ENCODE results near the gene CEP55.
A peak's percentile ranks its signal among the peaks of the same experiment; 100 is the strongest.

Gene CEP55

DNA sequence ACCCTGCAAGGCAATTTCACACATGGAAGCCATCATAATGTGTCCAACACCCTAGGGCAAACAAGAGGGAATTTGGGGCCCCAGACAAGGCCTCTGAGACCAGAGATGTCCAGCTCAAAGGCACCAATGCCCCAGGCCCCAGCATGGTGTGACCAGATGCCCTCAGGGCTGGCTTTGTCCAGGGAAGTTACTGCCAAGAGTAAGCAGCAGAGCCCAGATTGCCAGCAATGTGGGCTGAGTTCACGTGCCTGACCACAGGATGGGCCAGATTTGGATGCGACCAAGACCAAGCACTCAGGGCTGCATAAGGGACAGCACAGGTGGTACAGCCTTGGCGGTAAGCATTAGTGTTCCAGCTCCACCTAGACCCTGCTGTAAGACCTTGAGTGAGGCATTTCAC lies 27.0 kb upstream of the CEP55 start:
- no peak for DNase-seq (ENCODE audit: low spot score)

DNA sequence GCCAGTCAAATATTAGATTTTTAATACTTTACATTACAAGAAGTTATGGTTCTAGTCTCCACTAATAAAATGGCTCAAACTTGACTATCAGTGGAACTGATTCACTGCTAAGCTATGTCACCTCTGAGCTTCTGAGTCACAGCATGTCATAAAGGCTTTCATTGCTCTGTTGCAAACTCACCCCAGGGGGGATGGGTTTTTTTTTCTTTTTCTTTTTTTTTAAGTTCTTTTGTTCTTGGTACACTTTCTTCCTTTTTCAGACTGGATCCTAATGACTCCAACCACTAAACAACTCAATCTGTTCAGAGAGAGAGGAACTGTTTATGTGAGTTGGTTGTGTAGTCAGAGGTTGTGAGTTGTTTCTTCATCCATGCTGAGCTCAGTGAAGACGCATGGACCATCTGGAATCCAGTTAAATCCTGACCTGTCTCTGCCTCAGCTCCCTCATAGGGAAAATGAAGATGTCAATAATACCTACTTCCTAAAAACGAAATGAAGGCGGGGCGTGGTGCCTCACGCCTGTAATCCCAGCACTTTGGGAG lies 25.2 kb upstream of the CEP55 start:
- DNase-seq (ENCODE audit: low spot score) = no peak

DNA sequence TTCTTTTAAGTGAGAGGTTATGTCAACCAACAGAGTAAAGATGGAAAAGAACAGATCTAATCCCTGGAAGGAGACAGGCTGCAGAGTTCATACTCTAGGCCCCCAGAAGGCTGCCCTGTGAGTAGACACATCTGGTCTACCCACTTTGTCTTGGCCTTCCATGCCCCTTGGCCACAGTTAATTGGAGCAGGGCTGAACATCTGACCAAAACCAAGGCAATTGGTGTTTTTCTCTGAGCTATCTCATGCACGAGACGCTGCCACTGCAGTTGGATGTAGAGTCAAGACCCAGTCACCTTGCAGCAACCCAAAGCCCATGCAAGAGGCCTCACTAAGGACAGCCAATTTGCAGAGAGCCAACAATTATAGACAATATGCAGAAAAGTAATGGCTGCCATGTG lies 23.3 kb upstream of the CEP55 start:
- no peak for DNase-seq (ENCODE audit: low spot score)

DNA sequence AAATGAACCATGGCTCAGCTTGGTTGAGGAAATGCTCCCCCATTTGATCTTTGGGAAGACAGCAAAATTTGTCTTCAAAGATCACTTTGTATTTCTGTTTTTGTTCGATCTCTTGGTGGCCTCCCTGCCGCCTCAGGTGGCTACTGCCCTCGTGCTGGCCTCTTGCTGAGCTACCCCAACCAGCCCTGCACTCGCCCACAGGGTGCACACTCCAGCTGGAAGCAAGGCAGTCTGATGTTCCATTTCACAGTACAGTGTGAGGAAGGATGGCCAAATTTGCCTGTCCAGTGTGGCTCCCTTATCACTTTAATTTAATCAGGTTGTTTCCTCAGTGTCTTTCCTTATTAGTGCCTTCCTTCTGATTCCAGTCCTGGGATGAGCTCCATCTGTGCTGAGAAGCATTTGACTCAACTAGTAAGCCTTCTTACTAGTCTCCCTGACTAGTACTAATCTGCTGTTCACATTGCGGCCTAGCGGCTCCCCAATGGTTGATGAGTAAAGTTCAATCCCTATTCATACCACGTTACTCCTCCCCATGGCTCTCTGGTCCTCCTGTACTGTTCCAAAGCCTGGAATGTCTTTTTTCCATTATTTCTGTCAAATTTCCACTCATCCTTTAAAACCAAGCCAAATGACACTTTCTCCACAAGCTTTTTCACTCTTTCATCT lies 22.5 kb upstream of the CEP55 start:
- DNase-seq (ENCODE audit: low spot score) = no peak

DNA sequence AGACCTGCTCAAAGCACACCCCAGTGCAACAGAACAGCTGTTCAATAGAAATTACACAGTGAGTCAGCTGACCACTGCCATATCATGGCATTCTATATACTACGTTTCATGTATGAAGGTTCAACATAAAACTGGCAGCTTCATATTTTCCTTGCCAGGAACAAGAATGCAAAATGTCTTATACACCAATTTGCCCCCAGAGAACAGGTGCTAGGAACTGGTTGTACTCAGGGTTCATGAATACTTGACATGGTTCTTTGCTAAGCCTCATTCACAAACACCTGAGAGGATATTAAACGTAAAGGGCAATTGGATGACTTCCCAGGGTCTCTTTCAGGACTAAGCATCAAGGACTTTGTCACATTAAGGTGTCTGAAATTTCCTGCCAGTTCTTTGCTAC lies 21.2 kb upstream of the CEP55 start:
- DNase-seq (ENCODE audit: low spot score) = no peak

DNA sequence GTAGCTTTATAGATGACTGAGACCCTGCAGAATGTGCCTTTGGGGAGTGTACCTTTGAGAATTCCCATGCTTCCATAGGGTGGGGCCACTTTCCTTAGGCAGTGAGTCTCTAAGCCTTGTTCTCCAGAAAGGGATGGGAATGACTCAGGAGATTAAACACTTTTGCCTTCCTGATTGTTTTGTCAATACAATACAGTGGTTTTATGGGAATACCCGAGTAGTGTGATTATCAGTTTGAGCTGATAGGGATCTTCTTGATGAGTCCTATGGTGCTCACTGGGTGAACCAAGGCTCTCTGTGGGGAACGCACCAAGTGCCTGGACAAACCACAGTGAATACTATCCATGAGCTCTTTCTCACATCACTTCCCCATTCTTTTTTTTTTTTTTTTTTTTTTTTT lies 20.5 kb upstream of the CEP55 start:
- no peak for DNase-seq (ENCODE audit: low spot score)

DNA sequence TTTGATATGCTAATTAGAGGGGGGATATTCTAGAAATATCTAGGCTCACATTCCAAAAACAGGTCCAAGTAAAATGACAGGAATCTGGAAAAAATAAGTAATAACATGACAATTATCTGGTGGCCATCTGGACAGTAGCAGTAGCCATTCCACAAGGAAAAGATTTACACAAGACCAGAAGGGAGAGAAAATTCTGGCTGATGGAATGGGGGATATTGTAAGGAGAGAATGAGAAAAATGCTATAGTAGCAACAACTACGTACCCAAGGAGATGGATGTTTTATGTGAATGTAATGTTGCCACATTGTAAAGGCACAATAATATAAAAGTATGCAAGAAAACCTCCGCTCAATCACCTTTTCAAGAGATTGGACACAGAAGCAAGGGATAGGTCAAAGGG lies 19.7 kb upstream of the CEP55 start:
- no peak for DNase-seq (ENCODE audit: low spot score)

DNA sequence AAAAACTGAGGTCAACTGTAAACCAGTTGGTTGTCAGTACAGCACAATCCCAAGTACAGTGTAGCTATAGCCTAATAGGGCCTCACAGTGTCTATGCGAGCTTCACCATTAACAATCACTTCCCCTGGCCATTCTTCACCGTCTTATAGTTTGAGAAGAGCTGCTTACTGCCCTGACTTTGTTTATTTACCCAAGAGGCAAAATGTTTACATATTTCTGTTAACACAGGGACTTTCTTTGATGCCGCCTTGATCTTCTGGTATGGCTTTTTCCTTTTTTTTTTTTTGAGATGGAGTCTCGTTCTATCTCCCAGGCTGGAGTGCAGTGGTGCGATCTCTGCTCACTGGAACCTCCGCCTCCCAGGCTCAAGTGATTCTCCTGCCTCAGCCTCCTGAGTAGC lies 17.5 kb upstream of the CEP55 start:
- DNase-seq (ENCODE audit: low spot score) = no peak

DNA sequence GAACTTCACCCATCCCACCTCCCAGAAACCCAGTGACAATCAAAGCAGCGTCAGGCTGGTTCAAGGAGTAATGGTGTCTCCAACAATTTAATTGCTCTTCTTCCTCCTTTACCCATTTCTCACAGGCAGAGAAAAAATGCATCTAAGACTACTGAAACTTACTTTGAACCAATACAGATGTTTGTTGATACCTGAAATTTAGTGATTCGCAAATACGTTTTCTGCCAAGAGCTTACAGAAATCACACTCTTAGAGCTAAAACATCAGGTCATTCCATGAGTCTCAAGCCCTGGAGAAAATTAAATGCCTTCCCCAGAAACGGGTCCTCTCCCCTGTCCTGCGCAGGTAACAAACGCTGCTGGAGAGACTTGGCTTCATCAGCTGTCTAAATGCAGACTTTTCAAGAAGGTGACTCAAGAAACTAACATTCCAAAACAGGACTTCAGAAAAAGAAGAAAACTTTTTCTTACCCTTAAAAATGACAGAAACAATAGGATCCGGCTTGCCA lies 14.7 kb upstream of the CEP55 start:
- no peak for DNase-seq (ENCODE audit: low spot score)

DNA sequence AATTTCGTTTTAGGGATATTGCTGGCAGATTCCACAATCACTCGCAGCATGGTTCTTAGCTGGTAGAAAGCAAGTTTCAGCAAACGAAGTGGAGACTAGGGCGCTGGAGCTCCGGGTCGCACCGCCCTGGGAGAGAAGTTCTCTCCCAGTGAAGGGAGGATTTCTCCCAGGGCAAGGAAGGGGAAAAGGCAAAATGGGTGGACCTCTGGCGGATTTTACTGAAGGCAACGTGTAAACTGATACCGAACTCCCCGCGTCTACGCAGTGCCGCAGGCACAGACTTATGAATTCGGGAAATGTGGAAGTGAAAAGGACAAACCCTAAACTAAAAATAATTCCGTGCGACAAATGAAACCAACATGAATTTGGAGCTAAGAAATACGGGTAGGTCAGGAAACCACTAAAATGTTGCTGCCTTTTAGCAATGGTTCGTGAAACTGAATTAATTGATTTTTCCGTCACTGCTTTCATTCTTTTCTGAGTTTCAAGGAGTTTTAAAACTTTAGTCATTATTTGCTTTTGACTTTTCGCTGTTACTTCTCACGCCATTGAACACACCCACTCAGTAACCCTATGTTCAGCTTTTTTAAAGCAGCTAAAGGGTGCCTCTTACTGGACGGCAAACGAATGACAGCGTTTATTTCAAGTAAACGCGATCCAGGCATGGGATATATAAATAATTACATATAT lies 14.1 kb upstream of the CEP55 start, which contains the start of gene MYOF:
MYOF (minus strand) TSS at position 190 of the 690 bp plus-strand sequence; CDS start at position 50, 140 bp downstream.
- peak; percentile 49 for DNase-seq (ENCODE audit: low spot score)

DNA sequence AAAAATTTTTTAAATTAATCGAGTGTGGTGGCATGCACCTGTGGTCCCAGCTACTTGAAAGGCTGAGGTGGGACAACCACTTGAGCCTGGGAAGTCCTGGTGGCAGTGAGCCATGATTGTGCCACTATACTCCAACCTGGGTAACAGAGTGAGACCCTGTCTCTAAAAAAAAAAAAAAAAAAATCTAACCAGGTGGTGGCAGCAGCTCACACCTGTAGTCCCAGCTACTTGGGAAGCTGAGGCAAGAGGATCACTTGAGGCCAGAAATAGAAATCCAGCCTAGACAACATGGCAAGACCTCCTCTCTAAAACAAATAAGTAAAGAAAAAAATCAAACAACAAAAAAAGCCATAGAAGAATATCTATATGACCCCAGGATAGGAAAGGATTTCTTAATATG lies 10.7 kb upstream of the CEP55 start:
- no peak for DNase-seq (ENCODE audit: low spot score)

DNA sequence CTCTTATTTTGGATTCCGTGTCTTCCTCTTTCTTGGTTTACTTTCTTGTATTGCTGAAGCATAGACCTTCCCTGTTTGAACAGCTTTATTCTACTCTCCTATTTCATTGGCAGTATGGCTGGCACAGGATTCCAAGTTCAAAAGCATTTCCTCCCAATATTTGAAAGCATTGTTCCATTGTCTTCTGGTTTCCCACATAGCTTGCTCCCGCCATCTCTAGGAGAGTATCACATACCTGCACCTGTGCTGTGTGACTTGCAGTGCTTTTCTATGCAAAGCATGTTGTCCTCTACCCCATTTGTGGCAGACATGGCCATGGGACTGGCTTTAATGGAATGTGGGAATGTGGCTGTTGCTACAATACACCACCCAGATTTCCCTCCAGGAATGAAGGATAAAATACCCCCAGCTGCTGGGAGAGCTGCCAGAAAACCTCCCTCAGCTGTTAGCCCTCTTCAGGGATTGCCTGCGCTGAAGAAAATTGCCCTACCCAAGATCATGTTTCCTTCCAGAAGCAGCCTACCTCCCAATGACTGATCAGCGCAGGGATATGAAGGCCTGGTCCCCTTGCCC lies 7.4 kb upstream of the CEP55 start:
- DNase-seq (ENCODE audit: low spot score) = no peak

DNA sequence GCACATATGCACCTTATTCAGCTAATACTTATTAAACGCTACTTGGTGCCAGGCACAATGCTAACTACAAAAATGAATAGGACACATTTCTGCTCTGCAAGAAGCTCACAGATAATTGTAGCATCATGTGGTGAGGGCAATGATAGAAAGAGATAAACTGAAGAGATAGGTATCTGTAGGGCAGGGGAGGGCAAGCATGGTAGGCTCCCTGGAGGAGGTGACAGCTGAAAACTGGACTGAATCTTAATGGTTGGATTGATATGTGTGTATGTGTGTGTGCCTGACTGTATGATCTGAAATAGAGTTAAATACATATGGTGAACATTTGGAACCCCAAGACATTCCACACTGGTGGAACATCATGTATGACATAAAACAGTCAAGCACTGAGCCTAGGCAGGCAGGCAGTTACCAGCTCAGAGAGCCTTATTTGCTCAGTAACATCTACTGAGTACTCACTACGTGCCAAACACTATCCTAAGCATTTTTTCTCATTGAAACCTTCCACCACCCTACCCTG lies 4.8 kb upstream of the CEP55 start:
- no peak for DNase-seq (ENCODE audit: low spot score)

DNA sequence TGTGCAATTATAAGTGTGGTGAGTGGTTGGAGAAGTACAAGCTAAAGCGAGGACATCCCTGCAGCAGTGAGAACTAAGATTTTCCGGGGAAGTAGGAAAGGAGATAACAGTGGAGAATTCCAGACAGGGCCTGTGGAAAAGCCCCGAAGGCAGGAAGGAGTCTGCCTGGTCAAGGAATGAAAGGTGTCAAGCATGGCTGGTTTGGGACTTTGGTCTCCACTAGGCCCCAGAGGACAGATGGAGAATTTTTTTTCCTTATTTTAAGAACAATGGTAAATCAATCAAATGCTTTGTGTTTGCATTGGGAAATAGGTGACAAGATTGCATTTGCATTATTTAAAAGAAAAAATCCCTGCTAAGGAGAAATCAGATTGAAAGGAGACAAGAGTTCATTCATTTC lies 3.2 kb upstream of the CEP55 start:
- no peak for DNase-seq (ENCODE audit: low spot score)

DNA sequence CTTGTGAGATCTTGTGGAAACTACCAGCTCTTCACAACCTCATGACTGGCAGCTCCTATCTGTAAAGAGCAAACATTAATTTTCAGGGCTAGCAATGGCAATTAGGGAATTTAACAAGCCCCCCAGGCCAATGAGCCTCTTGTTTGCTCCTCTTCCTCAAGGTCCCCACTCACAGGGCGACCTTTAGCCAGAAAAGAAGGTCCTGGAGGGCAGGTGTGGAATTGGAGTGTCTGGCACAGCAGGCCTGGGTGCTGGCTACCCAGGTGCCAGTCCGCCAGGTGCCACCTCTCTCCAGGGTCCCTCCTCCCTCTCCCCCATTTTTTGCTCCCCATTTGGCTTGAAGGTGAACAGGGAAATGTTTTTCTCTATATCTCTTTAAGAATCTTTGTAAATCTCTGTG lies 1.9 kb upstream of the CEP55 start:
- no peak for DNase-seq (ENCODE audit: low spot score)

DNA sequence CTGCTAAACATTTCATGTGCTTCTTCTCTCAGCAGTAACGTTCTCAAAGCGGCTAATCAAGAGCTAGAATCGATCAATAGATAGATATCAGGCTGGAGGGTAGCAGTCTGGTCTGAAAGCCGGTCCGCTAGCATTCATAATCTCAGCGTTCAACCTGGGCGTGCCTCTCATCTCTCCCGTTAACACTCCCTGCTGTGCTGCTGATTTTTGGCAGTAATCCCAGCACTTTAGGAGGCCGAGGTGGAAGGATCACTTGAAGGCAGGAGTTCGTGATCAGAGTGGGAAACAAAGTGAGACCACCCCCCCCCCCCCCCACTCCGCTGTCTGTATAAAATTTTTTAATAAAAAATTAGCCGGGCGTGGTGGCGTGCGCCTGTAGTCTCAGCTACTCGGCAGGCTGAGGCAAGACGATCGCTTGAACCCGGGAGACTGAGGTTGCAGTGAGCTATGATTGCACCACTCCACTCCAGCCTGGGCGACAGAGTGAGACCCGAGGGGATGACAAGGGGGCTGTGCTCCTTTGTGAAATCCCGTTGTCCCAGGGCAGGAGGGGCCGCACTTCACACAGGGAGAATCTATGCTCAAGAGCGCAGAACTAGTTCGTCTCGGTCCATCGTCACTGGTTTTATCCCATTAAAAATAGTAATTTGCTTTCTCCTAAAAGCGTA lies 624 bp upstream of the CEP55 start:
- peak; percentile 48 for DNase-seq (ENCODE audit: low spot score)

DNA sequence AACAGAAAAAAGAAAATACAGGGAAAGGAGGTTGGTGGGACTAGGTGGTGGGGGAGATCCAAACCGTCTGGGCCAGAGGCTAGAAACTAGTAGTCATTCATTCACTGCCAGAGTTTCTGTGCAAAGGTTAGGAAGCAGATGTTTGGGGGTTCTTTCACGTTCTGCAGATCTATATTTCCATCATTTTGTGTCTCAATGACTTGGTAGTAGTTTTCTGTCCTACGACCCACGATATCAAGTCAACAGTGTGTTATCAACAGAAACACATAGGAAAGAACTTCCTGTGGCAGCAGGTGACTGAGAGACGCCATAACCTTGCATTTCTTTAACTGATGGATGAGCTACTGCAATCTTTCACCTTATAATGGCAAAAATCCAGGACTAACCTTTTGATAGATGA lies 1.8 kb downstream of the CEP55 start:
- DNase-seq (ENCODE audit: low spot score) = no peak

DNA sequence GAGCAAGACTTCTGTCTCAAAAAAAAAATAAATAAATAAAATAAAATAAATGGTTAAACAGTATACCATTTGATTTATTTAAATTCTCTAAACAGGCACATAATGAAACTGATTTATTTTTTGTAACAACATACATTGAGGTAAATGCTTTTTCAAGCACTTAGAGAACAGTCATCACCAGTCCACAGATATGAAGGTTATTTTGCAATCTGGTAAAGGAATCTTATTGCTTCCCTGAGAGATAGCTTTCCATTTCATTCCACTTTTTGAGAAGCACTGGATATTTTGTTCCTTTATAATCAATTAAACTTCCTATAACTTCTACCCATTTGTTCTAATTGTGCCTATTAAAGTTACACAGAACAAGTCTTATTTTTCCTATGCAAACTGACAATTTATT lies 5.2 kb downstream of the CEP55 start:
- DNase-seq (ENCODE audit: low spot score) = no peak

DNA sequence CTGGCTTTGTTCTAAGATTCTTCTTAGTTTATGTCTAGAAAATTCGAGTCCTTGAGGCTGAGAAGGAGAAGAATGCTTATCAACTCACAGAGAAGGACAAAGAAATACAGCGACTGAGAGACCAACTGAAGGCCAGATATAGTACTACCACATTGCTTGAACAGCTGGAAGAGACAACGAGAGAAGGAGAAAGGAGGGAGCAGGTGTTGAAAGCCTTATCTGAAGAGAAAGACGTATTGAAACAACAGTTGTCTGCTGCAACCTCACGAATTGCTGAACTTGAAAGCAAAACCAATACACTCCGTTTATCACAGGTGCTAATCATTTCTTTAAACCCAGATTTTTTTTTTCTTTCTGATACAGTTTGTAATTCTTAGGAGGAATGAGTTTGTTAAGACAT lies 6.7 kb downstream of the CEP55 start:
- no peak for DNase-seq (ENCODE audit: low spot score)

DNA sequence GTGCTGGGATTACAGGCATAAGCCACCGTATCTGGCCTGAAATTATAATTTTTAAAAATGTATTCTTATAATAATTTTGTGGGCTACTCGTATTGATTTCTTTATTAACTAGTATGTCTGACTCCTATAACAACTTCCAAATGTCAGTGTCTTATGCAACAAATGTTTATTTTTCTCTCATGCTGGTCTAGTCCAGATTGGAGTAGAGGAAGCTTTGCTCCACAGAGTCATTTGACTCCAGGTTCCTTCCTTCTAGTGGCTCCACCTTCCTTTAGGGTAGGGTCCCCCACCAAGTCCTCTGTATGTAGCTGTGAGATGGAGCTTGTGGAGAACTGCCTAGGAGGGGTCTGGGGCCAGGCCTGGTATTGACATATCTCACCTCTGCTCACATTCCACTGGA lies 8.7 kb downstream of the CEP55 start:
- no peak for DNase-seq (ENCODE audit: low spot score)

DNA sequence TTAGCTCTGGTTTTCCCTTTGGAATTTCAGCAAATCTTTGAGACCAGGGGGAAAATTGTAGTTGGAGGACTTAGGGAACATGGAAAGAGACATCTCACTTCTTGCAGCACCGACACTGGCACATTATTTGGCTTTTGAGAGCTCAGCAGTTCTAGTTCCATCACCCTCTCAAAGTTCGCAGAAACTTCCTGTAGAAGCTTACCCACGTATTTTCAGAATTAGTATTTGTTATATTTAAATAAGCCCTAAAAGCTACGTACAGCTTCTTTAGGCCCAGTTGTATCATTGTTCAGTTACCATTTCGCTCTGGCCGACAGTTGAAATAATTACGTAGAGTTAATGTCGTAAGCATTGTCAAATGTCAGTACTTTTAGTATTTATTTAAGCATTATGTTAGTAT lies 13.4 kb downstream of the CEP55 start:
- no peak for DNase-seq (ENCODE audit: low spot score)

DNA sequence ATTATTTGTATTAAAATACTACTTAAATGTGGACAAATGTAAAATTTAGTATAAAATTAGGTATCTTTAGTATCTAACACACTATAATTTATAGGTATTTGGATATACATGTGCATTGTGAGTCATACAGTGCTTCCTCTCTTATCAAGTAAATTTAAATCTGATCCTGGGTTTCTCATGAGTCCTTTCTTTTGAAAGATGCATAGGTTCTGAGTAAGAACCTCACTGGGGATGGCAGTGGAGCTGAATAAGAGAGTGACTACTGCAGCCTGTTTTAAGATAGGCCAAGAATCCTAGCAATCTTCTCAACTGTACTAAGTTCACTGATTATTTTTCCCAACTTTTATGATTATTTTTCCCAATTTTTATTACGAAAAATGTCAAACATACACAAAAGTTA lies 16.2 kb downstream of the CEP55 start:
- no peak for DNase-seq (ENCODE audit: low spot score)
